Fibroblast of pulmonary artery (primary cell): Measurements from ENCODE around the gene CDK2AP2.

Experiments
- DNase-seq: peaks from one replicate; pipeline ENCODE4 v3.0.0-alpha.2; 2010; ENCODE audit warnings: low read depth
- H3K4me3 ChIP-seq: replicated peaks from 2 replicates; pipeline ENCODE4 v1.5.1; 2011; ENCODE audit warnings: low read depth, mild to moderate bottlenecking, control low read depth, low read length, moderate library complexity
- CTCF ChIP-seq: IDR thresholded peaks from 2 replicates; pipeline ENCODE4 v1.5.1; 2011; ENCODE audit warnings: mild to moderate bottlenecking, control low read depth, low read length, inconsistent platforms; ENCODE audit errors: missing control alignments

Gene CDK2AP2

GRCh38 chr11:67506426-67507051 lies 1.4 kb downstream of the CDK2AP2 start:
- no peak overlapping the region for H3K4me3 ChIP-seq
- TF ChIP-seq CTCF = no peak
- DNase-seq = no peak

- TF ChIP-seq CTCF = peak; percentile 93
- H3K4me3 ChIP-seq = peak overlapping the region; percentile 76
- peak; percentile 88 for DNase-seq
Measured at GRCh38 chr11:67505605-67506396, 2.2 kb downstream of the CDK2AP2 start.

- peak within 1 kb of the TSS; percentile 76 for H3K4me3 ChIP-seq
- TF ChIP-seq CTCF = no peak
- peak; percentile 58 for DNase-seq
Measured at GRCh38 chr11:67504950-67505581, 2.9 kb downstream of the CDK2AP2 start, which contains the start of gene PITPNM1. PITPNM1 (minus strand) TSS chr11:67505363; CDS start chr11:67504180, 1,183 bp downstream.

- H3K4me3 ChIP-seq = peak overlapping the region; percentile 76
- no peak for TF ChIP-seq CTCF
- peak; percentile 24 for DNase-seq
Measured at GRCh38 chr11:67504005-67504949, 3.7 kb downstream of the CDK2AP2 start.

GRCh38 chr11:67503119-67504004 lies 4.6 kb downstream of the CDK2AP2 start:
- TF ChIP-seq CTCF = no peak
- DNase-seq = no peak
- peak overlapping the region; percentile 76 for H3K4me3 ChIP-seq
